Measurements from ENCODE around the gene GRIP2.

DNA sequence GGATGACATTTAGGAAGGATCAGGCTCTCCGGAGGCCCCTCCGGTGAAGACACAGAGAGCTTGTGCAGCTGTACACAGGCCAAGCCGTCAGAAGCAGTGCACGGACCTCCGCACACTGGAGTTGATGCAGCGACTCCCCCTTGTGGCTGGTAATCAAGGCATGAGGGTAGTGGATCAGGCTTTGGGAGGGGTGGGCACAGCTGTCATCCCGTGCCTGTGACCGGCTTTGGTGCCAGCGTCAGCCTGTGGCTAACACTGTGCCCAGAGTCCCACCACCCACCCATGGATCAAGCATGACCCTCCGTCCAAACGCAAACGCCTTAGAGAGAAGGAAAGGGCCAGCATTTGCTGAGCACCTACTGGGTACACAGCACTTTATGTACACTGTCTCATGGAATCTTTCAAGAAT, 8.2 kb upstream of the GRIP2 start:
- no peak for TF ChIP-seq EZH2 (optimal IDR thresholded peaks at IDR 0.05; ENCODE audit: low read depth, low read length)
- peak; percentile 37 for TF ChIP-seq CTCF (IDR thresholded peaks at IDR 0.05; ENCODE audit: low read length)
- TF ChIP-seq EZH2phosphoT487 (IDR thresholded peaks at IDR 0.05; ENCODE audit: low read length): no peak
